Liver (tissue), 9 donors: Measurements from ENCODE around the gene P3H1. TPM values are rescaled to one million over a fixed set of nuclear protein-coding genes. Genes with fewer than 3 reads are reported as not detected.

Experiments used
- DNase-seq: peaks from one replicate; pipeline ENCODE4 v3.0.0-alpha.2; 2017; ENCODE audit warnings: low spot score
- H3K27ac ChIP-seq, 2 donors: one replicate each; pipeline ENCODE4 v1.7.0; 2013; ENCODE audit warnings: inconsistent platforms in 2 of 2, low read length in 2 of 2, control low read depth in 1 of 2, low read depth in 1 of 2, mild to moderate bottlenecking in 1 of 2
- H3K27me3 ChIP-seq, 4 donors: one replicate each; pipeline versions ENCODE4 v1.6.1 to v1.7.0; 2013; ENCODE audit warnings: low read length in 3 of 4, inconsistent platforms in 1 of 4, mild to moderate bottlenecking in 1 of 4, moderate library complexity in 1 of 4; ENCODE audit not compliant: control insufficient read depth in 4 of 4, insufficient read depth in 4 of 4
- H3K36me3 ChIP-seq, 4 donors: one replicate each; pipeline versions ENCODE4 v1.6.1 to v1.7.0; 2013; ENCODE audit warnings: low read length in 3 of 4, mild to moderate bottlenecking in 3 of 4, low read depth in 1 of 4, moderate library complexity in 1 of 4; ENCODE audit not compliant: control insufficient read depth in 4 of 4, insufficient read depth in 3 of 4
- H3K4me1 ChIP-seq, 4 donors: one replicate each; pipeline versions ENCODE4 v1.6.1 to v1.7.0; 2013; ENCODE audit warnings: low read length in 3 of 4, mild to moderate bottlenecking in 3 of 4, moderate library complexity in 1 of 4; ENCODE audit not compliant: control insufficient read depth in 4 of 4, insufficient read depth in 4 of 4
- H3K4me3 ChIP-seq, 3 donors: one replicate each; pipeline versions ENCODE4 v1.6.1 to v1.7.0; 2013; ENCODE audit warnings: low read length in 3 of 3, control low read depth in 1 of 3, low read depth in 1 of 3, mild to moderate bottlenecking in 1 of 3
- H3K9ac ChIP-seq, 2 donors: one replicate each; pipeline ENCODE4 v1.7.0; 2013; ENCODE audit warnings: low read length in 2 of 2, mild to moderate bottlenecking in 2 of 2, moderate library complexity in 2 of 2, control low read depth in 1 of 2, low read depth in 1 of 2
- H3K9me3 ChIP-seq, 4 donors: one replicate each; pipeline versions ENCODE4 v1.6.1 to v1.7.0; 2013; ENCODE audit warnings: low read length in 3 of 4; ENCODE audit not compliant: control insufficient read depth in 4 of 4
- CTCF ChIP-seq: fragments of 150-350 bp; IDR thresholded peaks from 2 replicates; pipeline ENCODE4 v1.5.1; 2017; ENCODE audit warnings: improper control_type of control experiment, low read depth, low read length; ENCODE audit not compliant: missing input control
- EGR1 ChIP-seq, 2 donors: IDR thresholded peaks; 2 replicates each; pipeline ENCODE4 v1.6.1; 2016 to 2018; ENCODE audit warnings: antibody characterized with exemption in 2 of 2, low read depth in 2 of 2
- FOXA2 ChIP-seq: IDR thresholded peaks from 2 replicates; pipeline ENCODE4 v1.6.1; 2016; ENCODE audit warnings: antibody characterized with exemption
- GABPA ChIP-seq, 2 donors: IDR thresholded peaks in 1 of 2; conservative IDR thresholded peaks in 1 of 2; 2 replicates each; pipeline ENCODE4 v1.6.1; 2016; ENCODE audit warnings: antibody characterized with exemption in 2 of 2, mild to moderate bottlenecking in 1 of 2, moderate library complexity in 1 of 2
- HNF4A ChIP-seq, 2 donors: conservative IDR thresholded peaks; 2 replicates each; pipeline ENCODE4 v1.6.1; 2016; ENCODE audit warnings: antibody characterized with exemption in 2 of 2, mild to moderate bottlenecking in 2 of 2
- HNF4G ChIP-seq: IDR thresholded peaks from 2 replicates; pipeline ENCODE4 v1.6.1; 2016; ENCODE audit warnings: antibody characterized with exemption
- NR2F2 ChIP-seq: IDR thresholded peaks from 2 replicates; pipeline ENCODE4 v1.6.1; 2016; ENCODE audit warnings: antibody characterized with exemption
- RAD21 ChIP-seq, 2 donors: IDR thresholded peaks; 2 replicates each; pipeline ENCODE4 v1.6.1; 2016; ENCODE audit warnings: antibody characterized with exemption in 2 of 2, mild to moderate bottlenecking in 2 of 2
- RXRA ChIP-seq, 2 donors: IDR thresholded peaks; 2 replicates each; pipeline ENCODE4 v1.6.1; 2017 to 2018; ENCODE audit warnings: antibody characterized with exemption in 2 of 2, mild to moderate bottlenecking in 1 of 2
- SP1 ChIP-seq: IDR thresholded peaks from 2 replicates; pipeline ENCODE4 v1.6.1; 2018; ENCODE audit warnings: antibody characterized with exemption, mild to moderate bottlenecking
- TAF1 ChIP-seq: conservative IDR thresholded peaks from 2 replicates; pipeline ENCODE4 v1.6.1; 2016; ENCODE audit warnings: antibody characterized with exemption, mild to moderate bottlenecking
- WGBS: extraction: QIAGEN DNeasy Blood & Tissue Kit; methylation state at CpG from one replicate; pipeline ENCODE4 v1.1.7; 2013; 5-methylcytosine and 5-hydroxymethylcytosine counted together
- polyA plus RNA-seq, 2 donors: library from polyadenylated mRNA; stranded (reverse) in 1 of 2; unstranded in 1 of 2; fragments of 200-250 nt in 1 of 2; fragments of >200 nt in 1 of 2; fragmentation: Nextera tagmentation in 1 of 2; extraction: Ambion mirVana in 1 of 2; gene quantifications; one replicate each; pipeline versions ENCODE4 v1.2.1 to v1.2.3, GENCODE V29; 2013 to 2015
- total RNA-seq, 2 donors: library from RNA; depleted of rRNA; stranded (reverse); fragments of >200 nt; gene quantifications; one replicate each; pipeline ENCODE4 v1.2.3, GENCODE V29; 2014
- TF ChIP-seq, protein P1 (sequence below): IDR thresholded peaks from 2 replicates; pipeline ENCODE4 v1.6.1; 2016; ENCODE audit warnings: antibody characterized with exemption, mild to moderate bottlenecking
- TF ChIP-seq, protein P2 (sequence below): IDR thresholded peaks from 2 replicates; pipeline ENCODE4 v1.6.1; 2016; ENCODE audit warnings: antibody characterized with exemption
- TF ChIP-seq, protein P3 (sequence below): IDR thresholded peaks from 2 replicates; pipeline ENCODE4 v1.6.1; 2016; ENCODE audit warnings: antibody characterized with exemption
- donor health status: healthy.
- donor health status: healthy.
- donor health status: healthy.
- donor health status: healthy.
- donor health status: healthy.

The P3H1 gene
- total and polyA plus RNA-seq, 4 donors, result 14.9 to 28.0 (median 22.7) TPM

- no peaks in the 10 kb centered on the region for H3K9me3 ChIP-seq
- WGBS, result 82% methylated on average over 9 of the region's 9 CpGs
- no peaks in the 10 kb centered on the region for H3K27me3 ChIP-seq
- peaks cover 13 to 49% (median 29%) of the 10 kb centered on the region in 4 donors for H3K36me3 ChIP-seq
- DNase-seq, result no peak
- no peaks in the 10 kb centered on the region for H3K4me1 ChIP-seq
- H3K4me3 ChIP-seq, result no peak overlapping the region
- no peak overlapping the region for H3K27ac ChIP-seq
- TF ChIP-seq EGR1 (IDR thresholded peaks at IDR 0.05; ENCODE audit: low read depth in 2 of 2) (no peak), NR2F2 (no peak), HNF4A (conservative IDR thresholded peaks at IDR 0.05) (no peak), HNF4G (no peak), CTCF (no peak), TAF1 (no peak), GABPA (IDR thresholded peaks at IDR 0.05 in 1 of 2, conservative IDR thresholded peaks at IDR 0.05 in 1 of 2) (no peak), SP1 (no peak)
- TF ChIP-seq, protein P1, sequence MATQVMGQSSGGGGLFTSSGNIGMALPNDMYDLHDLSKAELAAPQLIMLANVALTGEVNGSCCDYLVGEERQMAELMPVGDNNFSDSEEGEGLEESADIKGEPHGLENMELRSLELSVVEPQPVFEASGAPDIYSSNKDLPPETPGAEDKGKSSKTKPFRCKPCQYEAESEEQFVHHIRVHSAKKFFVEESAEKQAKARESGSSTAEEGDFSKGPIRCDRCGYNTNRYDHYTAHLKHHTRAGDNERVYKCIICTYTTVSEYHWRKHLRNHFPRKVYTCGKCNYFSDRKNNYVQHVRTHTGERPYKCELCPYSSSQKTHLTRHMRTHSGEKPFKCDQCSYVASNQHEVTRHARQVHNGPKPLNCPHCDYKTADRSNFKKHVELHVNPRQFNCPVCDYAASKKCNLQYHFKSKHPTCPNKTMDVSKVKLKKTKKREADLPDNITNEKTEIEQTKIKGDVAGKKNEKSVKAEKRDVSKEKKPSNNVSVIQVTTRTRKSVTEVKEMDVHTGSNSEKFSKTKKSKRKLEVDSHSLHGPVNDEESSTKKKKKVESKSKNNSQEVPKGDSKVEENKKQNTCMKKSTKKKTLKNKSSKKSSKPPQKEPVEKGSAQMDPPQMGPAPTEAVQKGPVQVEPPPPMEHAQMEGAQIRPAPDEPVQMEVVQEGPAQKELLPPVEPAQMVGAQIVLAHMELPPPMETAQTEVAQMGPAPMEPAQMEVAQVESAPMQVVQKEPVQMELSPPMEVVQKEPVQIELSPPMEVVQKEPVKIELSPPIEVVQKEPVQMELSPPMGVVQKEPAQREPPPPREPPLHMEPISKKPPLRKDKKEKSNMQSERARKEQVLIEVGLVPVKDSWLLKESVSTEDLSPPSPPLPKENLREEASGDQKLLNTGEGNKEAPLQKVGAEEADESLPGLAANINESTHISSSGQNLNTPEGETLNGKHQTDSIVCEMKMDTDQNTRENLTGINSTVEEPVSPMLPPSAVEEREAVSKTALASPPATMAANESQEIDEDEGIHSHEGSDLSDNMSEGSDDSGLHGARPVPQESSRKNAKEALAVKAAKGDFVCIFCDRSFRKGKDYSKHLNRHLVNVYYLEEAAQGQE, result no peak
- TF ChIP-seq, protein P2, sequence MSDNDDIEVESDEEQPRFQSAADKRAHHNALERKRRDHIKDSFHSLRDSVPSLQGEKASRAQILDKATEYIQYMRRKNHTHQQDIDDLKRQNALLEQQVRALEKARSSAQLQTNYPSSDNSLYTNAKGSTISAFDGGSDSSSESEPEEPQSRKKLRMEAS, result no peak
- no peak overlapping the region for H3K9ac ChIP-seq
Observed at GRCh38 chr1:42759114-42759513, 7.7 kb downstream of the P3H1 start.

- no peak overlapping the region for H3K4me3 ChIP-seq
- 74% methylated on average over 3 of the region's 3 CpGs for WGBS
- H3K27ac ChIP-seq, result no peak overlapping the region
- TF ChIP-seq, protein P2, result no peak
- TF ChIP-seq RXRA (IDR thresholded peaks at IDR 0.05), result no peak
- H3K4me1 ChIP-seq, result no peaks in the 10 kb centered on the region
- no peaks in the 10 kb centered on the region for H3K27me3 ChIP-seq
- peaks cover 13 to 53% (median 31%) of the 10 kb centered on the region in 4 donors for H3K36me3 ChIP-seq
- DNase-seq, result no peak
- H3K9ac ChIP-seq, result no peak overlapping the region
- no peaks in the 10 kb centered on the region for H3K9me3 ChIP-seq
Observed at GRCh38 chr1:42758641-42759040, 8.2 kb downstream of the P3H1 start.

DNA sequence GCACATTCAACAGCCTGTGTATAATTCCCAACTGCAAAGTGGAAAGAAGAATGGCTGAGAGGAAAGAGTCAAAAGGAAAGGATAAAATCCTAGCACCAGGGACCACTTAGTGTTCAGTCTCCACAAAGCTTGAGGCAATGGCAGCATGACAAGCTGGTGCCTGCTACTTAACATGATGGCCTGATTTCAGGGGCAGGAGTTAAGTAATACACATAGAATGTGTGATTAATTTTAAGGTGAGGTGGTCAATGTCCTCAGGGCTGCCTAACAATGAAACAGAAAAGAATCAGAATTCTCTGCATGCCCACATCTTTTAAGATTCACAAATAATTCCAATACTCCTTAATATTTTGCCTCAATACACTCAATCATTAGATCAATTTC, 8.9 kb downstream of the P3H1 start:
- H3K36me3 ChIP-seq, result peaks cover 13 to 59% (median 37%) of the 10 kb centered on the region in 4 donors
- TF ChIP-seq FOXA2 (no peak), NR2F2 (no peak), RAD21 (IDR thresholded peaks at IDR 0.05) (no peak), RXRA (IDR thresholded peaks at IDR 0.05) (no peak), HNF4G (no peak)
- TF ChIP-seq, protein P3, sequence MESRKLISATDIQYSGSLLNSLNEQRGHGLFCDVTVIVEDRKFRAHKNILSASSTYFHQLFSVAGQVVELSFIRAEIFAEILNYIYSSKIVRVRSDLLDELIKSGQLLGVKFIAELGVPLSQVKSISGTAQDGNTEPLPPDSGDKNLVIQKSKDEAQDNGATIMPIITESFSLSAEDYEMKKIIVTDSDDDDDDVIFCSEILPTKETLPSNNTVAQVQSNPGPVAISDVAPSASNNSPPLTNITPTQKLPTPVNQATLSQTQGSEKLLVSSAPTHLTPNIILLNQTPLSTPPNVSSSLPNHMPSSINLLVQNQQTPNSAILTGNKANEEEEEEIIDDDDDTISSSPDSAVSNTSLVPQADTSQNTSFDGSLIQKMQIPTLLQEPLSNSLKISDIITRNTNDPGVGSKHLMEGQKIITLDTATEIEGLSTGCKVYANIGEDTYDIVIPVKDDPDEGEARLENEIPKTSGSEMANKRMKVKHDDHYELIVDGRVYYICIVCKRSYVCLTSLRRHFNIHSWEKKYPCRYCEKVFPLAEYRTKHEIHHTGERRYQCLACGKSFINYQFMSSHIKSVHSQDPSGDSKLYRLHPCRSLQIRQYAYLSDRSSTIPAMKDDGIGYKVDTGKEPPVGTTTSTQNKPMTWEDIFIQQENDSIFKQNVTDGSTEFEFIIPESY, result no peak
- TF ChIP-seq, protein P2, result no peak
- TF ChIP-seq, protein P1, result no peak

More for the DNA sequence above, 8.9 kb downstream of the P3H1 start:
- Histone ChIP-seq H3K9ac (no peak overlapping the region), H3K4me3 (no peak overlapping the region), H3K4me1 (no peaks in the 10 kb centered on the region), H3K27ac (no peak overlapping the region), H3K27me3 (no peaks in the 10 kb centered on the region), H3K9me3 (no peaks in the 10 kb centered on the region)
- no peak for DNase-seq
